Choroid plexus epithelial cell (primary cell): Measurements from ENCODE around the gene DNMT3A.

Experiments
- DNase-seq: peaks from one replicate; pipeline ENCODE4 v3.0.0-alpha.2; 2010; ENCODE audit warnings: low read depth
- H3K4me3 ChIP-seq: 2 replicates; pipeline ENCODE4 v1.5.1; 2011; ENCODE audit warnings: low read depth, mild to moderate bottlenecking, control low read depth, low read length, moderate library complexity
- TF ChIP-seq, protein P1 (sequence below): conservative IDR thresholded peaks from 2 replicates; pipeline ENCODE4 v1.5.1; 2011; ENCODE audit warnings: low read depth, mild to moderate bottlenecking, control low read depth, inconsistent platforms, low read length, moderate library complexity

The DNMT3A gene

DNA sequence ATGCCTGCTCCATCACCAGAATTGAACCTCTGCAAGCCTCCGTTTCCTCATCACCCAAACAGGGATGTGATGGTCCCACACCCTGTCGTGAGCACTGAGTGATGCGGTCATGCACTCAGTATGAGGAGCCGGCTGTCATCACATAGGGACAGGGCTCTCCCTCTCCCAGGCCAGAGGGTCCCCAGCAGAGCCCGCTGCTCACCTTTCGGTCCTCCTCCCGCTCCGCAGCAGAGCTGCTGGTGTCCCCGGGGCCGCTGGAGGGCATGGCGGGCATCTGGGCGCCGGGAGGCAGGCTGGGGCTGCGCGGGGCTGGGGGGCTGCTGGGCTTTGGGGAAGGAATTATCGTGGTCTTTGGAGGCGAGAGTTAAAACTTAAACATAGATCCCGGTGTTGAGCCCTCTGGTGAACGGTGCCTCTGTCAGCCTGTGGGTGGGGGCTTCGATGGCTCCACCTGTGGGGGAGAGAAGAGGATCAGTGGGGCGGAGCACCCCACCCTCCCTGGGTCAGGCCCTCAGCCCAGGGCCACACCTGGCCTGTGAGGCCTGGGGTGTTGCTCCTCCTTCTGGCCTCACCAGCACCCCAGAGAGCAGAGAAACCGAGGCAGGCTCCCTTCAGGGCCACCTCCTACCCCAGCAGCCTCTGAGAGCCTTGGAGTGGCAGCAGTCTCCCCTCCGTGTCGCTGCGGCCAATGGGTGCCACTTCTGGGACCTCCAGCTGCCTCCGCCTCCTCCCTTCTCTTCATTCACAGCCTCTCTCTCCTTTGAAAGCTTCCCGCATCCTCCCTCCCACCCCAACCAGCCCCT lies 27.8 kb downstream of the DNMT3A start:
- H3K4me3 ChIP-seq: no peak overlapping the region
- TF ChIP-seq, protein P1, sequence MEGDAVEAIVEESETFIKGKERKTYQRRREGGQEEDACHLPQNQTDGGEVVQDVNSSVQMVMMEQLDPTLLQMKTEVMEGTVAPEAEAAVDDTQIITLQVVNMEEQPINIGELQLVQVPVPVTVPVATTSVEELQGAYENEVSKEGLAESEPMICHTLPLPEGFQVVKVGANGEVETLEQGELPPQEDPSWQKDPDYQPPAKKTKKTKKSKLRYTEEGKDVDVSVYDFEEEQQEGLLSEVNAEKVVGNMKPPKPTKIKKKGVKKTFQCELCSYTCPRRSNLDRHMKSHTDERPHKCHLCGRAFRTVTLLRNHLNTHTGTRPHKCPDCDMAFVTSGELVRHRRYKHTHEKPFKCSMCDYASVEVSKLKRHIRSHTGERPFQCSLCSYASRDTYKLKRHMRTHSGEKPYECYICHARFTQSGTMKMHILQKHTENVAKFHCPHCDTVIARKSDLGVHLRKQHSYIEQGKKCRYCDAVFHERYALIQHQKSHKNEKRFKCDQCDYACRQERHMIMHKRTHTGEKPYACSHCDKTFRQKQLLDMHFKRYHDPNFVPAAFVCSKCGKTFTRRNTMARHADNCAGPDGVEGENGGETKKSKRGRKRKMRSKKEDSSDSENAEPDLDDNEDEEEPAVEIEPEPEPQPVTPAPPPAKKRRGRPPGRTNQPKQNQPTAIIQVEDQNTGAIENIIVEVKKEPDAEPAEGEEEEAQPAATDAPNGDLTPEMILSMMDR: no peak
- DNase-seq: no peak

DNA sequence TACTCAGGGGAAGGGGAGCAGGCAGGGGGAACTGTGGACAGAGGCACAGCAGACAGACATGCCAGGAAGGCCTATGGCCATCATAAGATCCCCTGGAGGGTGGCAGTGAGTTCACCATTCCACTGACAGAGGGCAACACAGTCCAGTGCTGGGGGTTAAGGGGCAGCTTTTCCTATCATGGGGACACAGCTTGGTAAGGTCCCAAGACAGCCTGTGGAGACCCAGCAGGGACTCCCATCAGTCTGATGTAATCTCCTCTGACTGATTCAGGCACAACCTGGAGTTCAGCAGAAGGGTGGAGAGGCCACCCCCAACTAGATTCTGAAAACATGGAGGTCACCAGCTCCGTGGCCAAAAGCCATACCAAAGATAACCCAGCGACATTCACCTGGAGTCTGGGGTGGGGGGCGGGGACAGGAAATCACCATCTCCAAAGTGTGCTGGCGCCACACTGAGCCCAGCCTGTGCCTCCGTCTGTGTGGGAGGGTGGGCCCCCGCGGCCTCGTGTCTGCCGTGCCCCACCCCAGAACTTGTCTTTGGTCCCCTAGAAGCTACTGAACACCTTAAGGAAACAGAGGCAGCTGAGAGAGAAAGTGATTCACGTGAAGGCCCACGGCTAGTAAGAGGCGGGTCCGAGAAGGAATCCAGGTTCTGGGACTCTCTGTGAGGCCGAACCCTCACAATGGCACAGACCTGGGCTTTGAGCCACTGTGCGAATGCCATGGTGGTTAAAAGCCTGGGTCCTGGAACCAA lies 28.6 kb downstream of the DNMT3A start:
- H3K4me3 ChIP-seq: no peak overlapping the region
- TF ChIP-seq, protein P1: no peak
- no peak for DNase-seq

DNA sequence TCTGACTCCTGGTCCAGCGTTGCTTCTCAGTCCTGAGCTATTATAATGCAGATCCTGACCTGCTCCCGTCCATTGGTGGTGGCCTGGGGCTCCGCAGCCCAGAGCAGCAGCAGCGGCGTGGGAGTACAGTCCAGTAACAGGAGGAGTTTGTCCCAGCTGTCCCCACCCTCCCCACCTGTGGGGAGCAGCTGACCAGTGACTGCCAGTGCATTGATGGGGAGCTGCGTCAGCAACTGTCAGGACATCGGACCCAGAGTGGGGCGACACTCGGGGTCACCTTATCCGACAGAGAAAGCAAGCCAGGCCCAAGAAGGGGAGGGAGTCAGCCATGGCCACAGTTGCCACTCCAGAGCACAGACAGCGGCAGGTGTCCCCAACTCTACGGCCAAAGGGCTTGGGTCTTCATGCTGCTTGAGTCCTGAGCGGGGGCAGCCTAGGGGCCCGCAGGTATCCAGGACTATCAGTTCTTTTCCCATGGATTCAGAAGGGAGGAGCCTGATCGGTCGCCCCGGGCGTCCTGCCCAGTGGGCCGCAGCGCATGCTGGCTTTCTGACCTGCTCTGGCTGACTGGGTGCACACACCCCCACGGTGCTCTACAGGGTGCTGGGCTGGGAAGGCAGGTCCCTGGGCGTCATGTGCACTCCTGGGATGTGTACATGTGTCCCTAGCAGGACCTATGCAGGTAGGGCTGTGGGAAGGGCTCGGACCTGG lies 29.7 kb downstream of the DNMT3A start:
- DNase-seq: no peak
- TF ChIP-seq, protein P1: no peak
- H3K4me3 ChIP-seq: no peak overlapping the region

DNA sequence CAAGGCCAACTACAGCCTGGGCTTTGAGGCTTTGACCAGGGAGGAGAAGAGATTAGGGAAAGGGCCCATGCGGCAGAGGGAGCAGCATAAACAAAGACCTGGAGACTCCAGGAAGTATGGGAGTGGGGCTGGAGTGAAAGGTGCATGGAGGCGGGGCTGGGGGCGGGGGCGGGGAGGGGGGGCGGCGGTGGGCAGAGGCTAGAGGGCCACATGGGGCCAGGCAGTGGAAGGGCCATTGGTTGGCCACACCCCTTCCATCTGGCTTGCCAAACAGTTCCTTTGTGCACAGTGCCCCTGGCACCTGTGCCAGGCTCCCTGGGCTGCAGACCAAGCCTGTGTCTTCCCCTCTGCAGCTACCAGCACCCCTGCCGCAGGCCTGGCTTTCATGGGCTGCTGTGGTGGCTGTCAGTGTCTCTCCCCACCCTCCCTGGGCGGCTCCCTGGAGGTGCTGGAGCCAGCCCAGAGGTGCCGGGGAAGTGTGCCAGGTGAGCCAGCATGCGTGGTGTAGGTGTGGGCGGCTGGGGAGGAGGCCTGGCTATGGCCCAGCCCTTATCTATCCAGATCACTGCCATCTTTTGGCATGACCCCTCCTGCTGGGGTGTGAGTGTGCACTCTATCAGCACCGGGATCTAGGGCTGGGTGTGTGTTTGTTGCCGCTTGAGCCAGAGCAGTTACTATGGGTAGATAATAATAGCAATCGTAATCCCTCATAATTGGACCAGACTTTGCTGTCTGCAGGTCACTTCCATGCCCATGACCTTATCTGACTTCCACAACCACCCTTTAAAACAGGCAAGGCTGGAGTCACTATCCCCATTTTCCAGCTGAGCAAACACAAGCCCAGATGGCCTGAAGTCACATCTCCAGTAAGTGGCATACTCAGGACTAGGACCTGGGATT lies 30.5 kb downstream of the DNMT3A start:
- H3K4me3 ChIP-seq: no peak overlapping the region
- TF ChIP-seq, protein P1: no peak
- no peak for DNase-seq

DNA sequence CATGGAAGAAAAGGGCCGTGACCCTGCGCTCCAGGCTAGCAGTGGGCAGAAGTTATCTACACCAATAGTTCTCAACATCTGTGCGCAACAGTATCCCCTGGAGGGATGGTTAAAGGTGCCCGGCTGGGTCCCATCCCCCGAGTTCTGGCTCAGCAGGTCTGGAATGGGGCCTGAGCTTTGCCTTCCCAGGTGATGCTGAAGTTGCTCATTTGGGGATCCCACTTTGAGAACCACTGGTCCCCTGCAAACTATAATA lies 31.1 kb downstream of the DNMT3A start:
- TF ChIP-seq, protein P1: no peak
- H3K4me3 ChIP-seq: no peak overlapping the region
- no peak for DNase-seq

DNA sequence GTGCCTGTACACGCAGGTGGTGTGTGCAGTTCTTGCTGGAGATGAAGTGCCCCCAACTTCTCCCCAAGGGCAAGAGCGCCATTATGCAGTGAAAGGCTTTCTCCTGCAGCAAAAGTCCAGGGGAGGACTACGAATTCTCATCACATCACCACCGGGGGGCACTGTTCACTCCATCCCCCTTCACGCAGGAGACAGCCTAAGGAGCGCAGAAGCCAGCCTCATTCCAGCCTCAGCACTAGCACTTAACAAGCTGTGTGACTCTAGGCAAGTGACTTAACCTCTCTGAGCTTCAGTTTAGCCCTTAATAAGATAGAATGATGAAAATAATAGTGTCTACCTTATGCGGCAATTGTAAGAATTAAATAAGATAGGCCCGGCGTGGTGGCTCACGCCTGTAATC lies 32.3 kb downstream of the DNMT3A start:
- peak; percentile 80 for DNase-seq
- no peak overlapping the region for H3K4me3 ChIP-seq
- TF ChIP-seq, protein P1: peak; percentile 78
